GM19240 (cell line): ENCODE data around the gene SPECC1L.
A peak's percentile ranks its signal among the peaks of the same experiment; 100 is the strongest.
"Not testable (repeated sequence)": the region's sequence is repeated elsewhere in the genome, so short reads cannot be mapped to it uniquely, and the experiment has no call there.

Experiments
- DNase-seq: peaks from one replicate; pipeline ENCODE4 v3.0.0; 2011; ENCODE audit warnings: low spot score; ENCODE audit not compliant: insufficient read length

The SPECC1L gene

DNA sequence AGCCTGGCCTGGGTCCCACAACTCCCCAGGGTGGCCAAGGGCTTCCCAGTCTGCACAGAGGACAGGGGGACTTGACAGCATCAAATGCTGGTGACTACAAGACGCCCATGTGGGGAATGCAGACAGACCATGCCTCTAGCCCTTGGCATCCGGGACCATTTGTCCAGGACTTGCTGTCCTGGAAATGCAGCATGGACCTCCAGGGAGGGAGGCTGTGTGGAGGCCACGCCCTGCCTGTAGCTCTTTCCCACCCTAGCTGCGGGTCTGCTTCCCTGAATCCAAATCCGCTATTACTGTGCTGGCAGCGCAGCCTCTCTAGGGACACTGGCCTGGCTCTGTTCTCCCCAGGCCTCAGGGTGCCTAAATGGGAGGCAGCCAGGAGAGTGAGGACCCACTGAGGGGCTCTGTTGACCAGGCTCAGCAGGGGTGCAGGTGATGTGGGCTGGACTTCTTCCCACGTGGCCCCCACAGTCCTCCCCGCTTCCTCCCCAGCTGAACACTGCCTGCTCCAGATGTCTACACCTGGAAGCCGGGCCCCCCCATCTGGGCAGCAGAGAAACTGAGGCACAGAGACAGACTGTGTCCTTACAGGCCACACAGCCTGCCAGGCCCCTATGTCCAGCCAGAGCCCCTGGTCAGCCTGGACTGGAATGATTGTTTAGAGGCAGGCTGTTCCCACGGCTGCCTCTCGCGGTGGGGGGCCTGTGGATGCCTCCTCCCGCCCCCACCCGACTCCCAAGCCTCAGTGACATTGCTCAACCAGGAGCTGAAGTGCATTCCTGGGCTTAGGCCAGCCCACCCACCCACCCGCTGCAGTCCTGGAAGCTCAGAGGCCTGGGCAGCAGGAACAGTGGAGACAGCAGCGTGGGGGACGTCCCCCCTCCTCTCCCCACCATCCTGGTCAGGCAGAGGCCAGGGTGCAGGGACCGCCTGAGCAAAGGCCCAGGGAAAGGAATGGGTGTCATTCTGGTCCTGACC lies 24.8 kb upstream of the SPECC1L start:
- DNase-seq, result not testable (repeated sequence)

DNA sequence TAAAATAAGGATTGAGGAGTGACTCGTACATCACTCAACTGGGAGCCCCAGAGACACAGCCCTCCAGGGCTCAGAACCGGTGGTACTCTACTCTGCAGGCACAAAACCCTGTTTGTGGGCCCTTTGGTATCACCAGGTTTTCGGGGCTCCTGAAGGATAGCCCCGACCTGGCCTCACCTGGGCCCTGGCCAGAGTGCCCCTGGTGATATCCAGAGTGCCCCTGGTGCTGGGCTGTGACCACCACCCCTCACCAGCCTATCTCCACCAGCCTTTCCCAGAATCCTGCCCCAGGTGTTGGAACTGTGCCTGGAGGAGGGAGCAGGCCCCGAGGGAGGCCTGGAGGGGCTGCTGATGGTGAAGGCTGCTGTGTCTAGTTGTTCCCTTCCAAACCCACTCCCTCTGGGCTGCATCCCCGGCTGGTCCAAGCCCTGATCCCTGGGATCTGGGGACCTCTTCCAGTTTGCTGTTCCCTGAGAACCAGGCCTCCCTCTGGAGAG lies 23.6 kb upstream of the SPECC1L start:
- no peak for DNase-seq

DNA sequence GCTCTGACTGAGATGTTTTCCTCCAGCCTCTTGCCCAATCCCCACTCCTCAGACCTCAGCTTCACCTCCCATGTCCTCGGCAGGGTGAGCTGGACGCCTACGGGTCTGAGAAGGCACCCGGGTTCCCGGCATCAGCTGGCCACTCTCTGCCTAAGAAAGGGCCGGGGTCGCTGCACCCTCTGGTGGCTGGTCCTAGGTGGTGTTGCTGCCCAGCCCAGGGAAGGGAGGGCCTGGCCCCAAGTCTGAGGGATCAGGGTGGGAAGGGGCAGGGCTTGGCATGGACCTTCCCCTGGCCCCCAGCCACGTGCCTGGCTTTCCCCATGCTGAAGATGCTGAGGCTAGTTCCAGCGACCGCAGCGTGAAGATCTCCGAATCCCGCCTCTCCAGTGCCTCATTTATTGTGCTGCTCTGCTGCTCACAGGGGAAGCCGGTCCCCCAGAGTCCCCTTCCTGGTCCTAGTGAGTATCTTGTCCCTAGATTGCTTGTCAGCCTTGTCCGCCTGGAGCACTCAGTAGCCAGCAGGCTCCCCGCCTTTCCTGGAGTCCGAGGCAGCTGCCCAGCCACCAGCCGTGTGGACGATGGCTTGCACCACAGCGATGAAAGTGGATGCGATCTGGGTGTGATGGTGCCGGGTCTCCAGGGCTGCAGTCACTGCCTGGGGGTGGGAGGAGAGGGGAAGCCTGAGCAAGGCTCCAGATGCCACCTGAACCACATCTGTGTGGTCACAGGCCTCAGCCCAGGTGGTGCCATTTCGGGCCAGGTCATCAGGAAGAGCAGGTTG lies 22.9 kb upstream of the SPECC1L start:
- DNase-seq, result peak; percentile 59

DNA sequence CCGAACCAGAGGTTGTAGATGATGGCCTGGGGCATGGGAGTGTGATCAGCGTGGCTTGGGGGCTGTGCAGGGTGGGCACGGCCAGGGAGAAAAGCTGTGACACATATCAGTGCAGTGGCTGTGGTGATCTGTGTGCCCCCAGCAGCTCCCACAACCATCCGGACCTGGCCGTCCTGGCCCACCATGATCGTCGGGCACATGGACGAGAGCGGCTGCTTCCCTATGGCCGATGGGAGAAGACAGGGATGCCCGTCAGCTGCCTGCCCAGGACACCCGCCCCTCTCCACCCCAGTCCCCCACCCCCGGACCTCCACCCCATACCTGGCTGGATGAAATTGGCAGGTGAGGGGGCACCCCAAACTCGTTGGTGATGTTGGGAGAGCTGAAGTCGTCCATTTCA lies 22.0 kb upstream of the SPECC1L start:
- not testable (repeated sequence) for DNase-seq

DNA sequence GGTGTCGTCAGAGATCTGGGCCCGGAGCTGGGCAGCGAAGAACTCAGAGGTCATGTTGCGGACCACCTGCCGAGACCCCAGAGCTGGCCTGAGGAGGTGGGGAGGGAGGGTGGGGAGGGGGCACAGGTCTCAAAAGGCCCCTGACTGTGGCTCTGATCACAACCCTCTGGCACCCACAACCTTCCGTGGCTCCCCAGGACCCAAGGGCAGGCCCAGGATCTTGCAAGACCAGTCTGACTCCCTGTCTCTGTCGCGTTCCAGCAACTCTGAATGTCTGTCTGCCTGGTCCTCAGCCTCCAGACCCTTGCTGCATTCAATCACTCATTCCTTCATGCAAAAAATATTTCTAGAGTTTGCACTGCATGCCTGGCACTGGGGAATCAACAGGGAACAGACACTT lies 21.2 kb upstream of the SPECC1L start:
- DNase-seq, result not testable (repeated sequence)

DNA sequence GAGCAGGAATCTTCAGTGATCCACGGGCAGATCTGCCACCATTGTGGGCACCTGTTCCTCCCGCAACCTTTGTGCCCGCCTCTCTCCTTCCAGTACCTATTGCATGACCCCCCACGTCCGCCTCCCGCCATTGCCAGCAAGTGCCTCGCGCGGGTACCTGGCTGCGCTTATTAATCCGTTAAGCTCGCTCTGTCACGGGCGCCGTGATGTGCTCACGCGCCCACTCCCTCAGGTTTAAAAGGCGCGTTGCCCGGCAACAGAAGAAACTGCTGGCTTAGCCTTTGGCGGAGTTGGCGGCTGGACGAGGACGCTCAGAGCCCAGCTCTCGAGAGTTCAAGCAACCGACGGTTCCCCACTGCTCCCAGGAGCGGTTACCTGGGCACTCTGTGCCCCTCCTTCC lies 19.3 kb upstream of the SPECC1L start:
- not testable (repeated sequence) for DNase-seq

DNA sequence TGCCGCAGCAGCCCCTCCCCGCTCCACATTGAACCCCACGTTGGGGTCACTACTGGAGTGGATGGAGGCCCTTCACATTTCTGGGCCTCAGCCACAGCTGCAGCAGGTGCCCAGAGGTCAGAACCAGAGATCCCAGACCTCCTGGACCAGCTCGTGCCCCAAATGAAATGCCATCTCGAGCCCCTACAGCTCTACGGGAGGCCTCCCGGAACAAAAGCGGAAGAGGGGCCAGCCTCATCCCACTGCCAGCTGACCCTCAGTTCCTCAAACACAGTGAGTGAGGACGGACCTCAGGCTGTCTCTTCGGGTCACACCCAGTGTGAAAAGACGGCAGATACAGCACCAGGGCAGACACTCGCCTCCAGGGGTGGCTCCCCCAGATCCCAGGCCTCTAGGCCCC lies 17.5 kb upstream of the SPECC1L start:
- DNase-seq, result not testable (repeated sequence)

DNA sequence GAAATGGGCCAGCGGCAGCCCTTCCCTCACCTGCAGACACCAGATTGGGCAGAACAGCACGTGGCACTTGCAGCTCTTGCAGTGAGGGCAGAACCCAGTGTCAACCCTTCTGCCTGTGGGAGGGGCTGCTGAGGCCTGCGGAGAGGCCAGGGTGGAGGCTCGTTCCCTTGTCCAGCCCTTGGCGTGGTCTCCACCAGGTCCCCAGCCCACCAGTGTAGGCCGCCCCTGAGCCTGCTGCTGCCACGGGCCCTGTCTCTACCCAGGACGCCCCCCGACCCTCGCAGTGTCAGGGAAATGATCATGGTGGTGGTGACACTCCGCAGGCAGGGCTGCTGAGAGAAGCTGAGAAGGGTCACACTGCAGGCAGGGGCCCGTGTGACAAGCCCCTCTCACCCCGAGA lies 14.5 kb upstream of the SPECC1L start:
- DNase-seq, result not testable (repeated sequence)

DNA sequence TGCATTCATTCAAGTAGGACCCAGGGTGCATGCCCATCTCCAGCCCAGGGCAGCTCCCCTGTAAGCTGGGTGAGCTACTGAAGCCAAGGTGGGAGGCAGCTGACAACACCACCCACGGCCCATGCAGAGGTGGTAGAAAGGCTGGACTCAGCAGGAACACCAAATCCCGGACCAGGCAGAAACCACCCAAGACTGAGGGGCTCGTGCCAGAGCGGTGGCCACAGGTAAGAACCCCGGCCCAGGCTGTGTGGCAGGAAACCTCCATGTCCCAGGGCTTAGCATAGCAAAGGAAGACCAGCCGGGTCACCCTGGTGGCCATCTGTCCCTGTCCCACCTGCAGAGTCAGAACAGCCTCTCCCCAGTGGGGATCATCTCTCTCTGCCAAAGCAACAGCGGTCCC lies 13.9 kb upstream of the SPECC1L start:
- not testable (repeated sequence) for DNase-seq

DNA sequence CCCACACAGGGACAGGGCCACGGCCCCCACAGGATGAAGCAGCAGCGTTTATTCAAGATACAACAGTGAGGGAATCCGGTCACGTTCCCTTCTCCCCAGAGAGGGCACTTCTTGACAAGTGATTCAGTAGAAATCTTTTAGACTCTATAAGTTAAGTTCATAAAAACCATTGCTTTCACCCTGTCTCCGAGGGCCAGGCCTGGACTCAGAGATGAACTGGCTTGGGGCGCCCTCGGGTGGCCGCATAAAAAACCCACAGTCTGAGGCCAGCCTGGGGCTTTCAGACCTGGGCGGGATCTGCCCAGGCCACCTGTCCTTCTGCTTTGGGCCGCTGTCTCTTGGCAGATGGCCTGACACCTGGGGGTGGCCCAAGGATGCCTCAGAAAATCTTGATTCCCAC lies 11.2 kb upstream of the SPECC1L start:
- not testable (repeated sequence) for DNase-seq

DNA sequence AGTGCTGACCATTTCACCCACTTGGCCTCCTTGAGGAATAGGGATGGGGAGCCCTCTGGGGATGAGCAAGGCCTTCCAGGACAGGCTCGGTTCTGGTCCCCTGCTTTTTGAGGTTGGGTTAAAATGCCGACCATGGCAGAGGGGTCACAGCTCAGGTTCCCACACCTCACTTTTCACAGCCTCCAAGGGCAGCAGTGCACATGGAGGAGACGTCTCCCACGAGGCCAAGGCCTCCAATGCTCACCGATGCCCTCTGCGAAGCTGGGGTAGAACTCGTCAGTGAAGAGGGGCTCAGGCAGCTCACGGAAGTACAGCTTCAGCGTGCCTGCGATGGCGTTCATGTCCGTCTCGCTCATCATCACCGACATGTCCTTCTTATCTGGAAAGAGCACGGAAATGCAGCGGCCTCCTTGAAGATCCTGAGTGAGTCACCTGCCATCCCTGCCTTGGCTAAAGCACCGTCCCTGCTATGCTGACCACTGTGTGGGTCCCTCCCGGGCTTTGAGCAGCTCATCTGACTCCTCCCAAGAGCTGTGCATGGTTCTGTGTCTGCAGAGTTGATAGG lies 8.4 kb upstream of the SPECC1L start:
- DNase-seq, result not testable (repeated sequence)

DNA sequence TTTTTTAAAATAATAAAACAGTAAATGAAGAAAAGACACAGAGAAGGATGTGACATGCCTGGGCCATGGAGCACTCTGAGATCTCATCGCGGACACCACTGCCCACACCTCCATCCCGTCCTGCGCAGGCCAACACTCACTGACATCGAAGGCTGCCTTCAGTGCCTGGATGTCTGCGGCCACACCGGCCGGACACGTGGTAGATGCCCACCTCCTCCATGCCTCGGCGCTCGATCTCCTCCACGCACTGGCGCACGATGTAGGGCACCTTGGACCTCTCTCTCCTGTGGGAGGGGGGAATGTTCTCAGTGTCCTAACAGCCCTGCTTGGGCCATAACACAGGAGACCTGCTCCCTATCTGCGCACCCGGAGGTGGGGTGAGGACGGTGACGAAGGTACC lies 7.2 kb upstream of the SPECC1L start:
- not testable (repeated sequence) for DNase-seq

DNA sequence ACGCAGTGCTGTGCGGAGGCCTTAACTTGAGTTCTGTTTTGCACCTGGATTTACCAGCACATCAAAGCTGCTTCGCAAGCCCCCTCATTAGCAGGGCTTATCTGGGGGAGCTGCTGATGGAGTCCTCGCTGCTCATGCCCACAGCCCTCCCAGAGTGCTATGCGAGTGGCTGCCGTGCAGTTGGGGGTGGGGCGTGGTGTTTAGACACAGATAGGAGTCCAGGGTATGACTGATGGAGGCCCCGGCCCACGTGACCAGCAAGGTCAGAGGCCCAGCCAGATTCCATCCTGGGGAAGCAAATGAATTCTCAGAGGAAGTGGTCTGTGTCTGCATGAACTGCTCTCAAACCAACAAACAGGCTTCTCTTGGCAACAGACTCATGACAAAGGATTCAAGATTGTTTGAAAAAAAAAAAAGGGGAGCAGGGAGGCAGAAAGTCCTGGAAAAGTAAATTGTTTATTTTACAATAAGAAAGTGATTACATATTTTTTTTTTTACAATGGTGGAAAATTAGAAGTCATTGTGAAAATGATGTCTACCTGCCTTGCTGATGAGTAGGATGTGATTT lies 6.2 kb upstream of the SPECC1L start:
- DNase-seq, result not testable (repeated sequence)

DNA sequence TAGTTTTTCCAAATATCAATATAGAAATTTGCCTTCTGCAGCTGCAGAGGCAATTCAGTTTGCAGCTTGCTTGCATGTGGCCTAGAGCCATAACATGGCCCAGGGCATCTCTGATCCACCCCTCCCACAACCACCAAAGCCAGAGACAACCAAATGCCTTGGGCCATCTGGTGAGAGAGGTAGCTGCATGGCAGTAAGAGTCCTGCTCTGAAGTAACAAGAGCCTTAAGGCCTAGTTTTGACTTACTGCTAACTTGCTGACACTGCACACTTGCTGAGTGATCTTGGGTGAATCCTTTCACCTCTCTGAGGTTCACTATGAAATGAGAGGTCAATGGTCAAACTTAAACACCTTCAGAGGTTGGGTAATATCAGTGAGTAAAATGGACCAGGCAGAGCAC lies 4.9 kb upstream of the SPECC1L start:
- DNase-seq, result no peak

DNA sequence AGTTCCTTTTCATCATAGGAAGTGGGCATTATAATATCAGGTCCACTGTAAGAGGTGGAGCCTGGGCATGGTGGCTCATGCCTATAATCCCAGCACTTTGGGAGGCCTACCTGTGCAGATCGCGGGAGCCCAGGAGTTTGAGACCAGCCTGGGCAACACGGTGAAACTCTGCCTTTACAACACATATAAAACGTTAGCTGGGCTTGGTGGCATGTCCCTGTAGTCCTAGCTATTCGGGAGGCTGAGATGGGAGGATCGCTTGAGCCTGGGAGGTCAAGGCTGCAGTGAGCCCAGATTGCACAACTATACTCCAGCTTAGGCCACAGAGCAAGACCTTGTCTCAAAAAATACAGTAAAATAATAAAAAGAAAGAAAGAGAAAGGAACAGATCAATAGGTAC lies 4.1 kb upstream of the SPECC1L start:
- not testable (repeated sequence) for DNase-seq

DNA sequence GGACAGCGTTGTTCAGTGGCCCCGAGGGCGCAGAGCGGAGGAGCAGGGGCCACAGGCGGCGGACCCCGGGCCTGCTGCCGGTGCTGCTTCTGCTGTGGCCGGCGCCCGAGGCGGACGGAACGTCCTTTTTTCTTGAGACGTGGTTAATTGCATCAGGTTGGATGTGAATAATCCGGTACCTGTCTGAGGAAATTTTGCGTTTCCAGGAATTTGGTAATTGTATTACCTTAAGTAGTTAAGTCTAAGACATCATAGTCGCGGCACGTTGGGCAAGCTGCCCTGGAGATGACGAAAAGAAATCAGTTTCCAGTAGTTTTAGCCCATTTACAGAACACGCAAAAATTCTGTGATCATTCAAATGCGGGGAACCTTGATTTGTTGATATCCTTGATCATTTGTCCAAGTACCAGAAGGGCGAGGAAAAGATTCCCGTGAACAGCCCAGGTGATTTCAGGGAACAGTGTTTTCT lies 789 bp downstream of the SPECC1L start:
- DNase-seq, result no peak

DNA sequence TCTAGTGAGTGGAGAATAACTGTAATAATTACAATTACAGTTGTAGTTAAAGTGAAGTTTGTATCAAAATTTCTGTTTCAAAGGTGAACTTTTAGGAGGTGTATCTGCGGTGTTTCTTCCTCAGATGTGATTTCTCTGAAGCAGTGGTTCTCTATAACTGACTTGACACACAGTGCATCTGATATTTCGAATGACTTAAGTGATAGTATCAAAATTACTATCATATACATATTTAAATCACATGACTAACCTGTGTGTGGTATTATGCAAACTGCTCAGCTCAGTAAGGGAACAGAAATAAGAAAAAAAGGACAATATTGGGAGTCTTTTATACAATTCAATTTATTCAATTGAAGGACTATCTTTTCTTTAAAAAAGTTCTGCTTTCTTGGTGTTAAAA lies 2.4 kb downstream of the SPECC1L start:
- not testable (repeated sequence) for DNase-seq

DNA sequence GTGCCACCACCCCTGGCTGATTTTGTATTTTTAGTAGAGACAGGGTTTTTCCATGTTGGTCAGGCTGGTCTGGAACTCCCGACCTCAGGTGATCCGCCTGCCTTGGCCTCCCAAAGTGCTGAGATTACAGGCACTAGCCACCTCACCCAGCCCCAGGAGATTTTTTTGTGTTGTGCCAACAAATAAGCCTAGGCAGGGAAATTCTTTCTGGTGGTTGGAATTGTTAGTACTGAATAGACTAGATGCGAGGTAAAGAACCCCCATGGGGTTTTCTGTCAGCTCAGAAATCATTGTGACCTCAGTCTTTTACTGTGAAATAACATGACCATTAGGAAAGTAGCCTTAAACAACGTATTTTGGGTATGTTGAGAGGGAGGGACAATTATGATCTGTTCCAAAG lies 3.3 kb downstream of the SPECC1L start:
- DNase-seq, result not testable (repeated sequence)

DNA sequence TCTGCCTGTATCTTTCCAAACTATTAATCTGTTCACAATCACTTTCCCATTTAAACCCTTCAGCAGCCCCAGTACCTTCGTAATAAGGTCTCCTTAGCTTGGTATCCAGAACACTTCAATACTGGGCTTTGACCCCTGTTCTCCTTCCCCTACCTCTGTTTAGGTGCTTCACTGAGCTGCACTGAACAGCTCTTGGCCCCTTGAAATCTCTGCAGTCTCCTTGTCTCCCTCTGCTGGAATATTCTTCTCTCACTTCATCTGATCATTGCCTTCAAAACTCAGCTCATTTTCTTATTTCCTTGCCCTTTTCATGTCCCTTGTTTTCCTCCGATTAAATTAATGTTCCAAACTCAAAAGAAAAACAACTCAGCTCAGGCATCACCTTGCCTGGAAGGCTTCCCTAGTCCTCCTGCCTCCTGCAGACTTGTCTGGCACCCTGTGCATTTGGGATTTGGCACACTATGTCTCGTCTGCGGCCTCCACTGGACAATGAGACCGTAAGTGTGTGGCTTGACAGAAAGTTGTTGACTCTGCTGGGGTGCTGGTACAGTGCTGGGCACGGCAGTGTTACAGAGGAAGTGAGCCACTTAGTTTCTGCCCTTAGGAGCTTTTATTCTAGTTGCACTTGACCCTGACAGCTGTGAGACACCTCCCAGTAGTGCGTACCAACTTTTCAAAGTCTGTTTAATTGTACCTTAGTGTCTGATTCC lies 4.2 kb downstream of the SPECC1L start:
- not testable (repeated sequence) for DNase-seq

DNA sequence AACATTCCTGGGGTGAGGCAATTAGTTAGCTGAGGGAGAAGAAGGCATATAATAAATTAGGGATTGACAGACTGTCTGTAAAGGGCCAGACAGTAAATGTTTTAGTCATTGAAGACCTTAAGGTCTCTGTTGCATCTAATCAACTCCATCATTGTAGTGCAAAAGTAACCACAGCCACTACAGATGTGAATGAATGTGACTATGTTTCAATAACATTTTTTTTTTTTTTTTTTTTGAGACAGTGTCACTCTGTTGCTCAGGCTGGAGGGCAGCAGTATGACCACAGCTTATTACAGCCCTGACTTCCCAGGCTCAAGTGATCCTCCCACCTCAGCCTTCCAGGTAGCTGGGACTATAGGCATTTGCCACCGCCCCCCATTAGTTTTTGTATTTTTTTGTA lies 9.7 kb downstream of the SPECC1L start:
- not testable (repeated sequence) for DNase-seq

DNA sequence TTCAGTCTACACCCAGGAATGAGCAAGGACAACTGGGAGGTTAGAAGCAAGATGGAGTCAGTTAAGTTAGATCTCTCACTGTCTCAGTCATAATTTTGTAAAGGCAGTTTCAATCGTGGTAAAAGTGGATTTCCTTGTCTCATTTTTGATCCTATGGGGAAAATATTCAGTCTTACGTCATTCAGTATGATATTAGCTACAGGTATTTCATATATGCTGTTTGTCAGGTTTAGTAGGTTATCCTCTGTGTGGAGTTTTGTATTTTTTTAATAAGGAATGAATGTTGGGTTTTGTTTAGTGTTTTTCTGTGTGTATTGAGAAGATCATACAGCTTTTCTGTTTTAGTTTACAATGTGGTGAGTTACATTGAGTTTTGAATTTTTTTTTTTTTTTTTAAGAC lies 11.8 kb downstream of the SPECC1L start:
- DNase-seq, result no peak
